ENCODE data around the gene GGN. TPM values are rescaled to one million over a fixed set of nuclear protein-coding genes. Genes with fewer than 3 reads are reported as not detected.
A peak's percentile ranks its signal among the peaks of the same experiment; 100 is the strongest.
"Not testable (repeated sequence)": the region's sequence is repeated elsewhere in the genome, so short reads cannot be mapped to it uniquely, and the experiment has no call there.

Gene GGN
- total RNA-seq, 1 donor from 2014 or later, result 0.80 TPM

- not testable (repeated sequence) for DNase-seq (ENCODE audit: low read depth)
Observed at GRCh38 chr19:38411898-38412297, 24.1 kb upstream of the GGN start.

GRCh38 chr19:38411041-38411712 is 23.3 kb upstream of the GGN start:
- no peak for DNase-seq (ENCODE audit: low read depth)

- not testable (repeated sequence) for DNase-seq (ENCODE audit: low read depth)
Observed at GRCh38 chr19:38410407-38410806, 22.6 kb upstream of the GGN start.

GRCh38 chr19:38409631-38410133 is 21.8 kb upstream of the GGN start:
- no peak for DNase-seq (ENCODE audit: low read depth)

GRCh38 chr19:38405276-38405675 is 17.4 kb upstream of the GGN start:
- no peak for DNase-seq (ENCODE audit: low read depth)

GRCh38 chr19:38404858-38405257 is 17.0 kb upstream of the GGN start:
- no peak for DNase-seq (ENCODE audit: low read depth)

GRCh38 chr19:38402967-38403674 is 15.3 kb upstream of the GGN start, which contains the start of gene FAM98C:
FAM98C (plus strand) TSS chr19:38403093; CDS start chr19:38403154, 61 bp downstream.
- DNase-seq (ENCODE audit: low read depth), result peak; percentile 84

GRCh38 chr19:38402623-38402966 is 14.8 kb upstream of the GGN start:
- DNase-seq (ENCODE audit: low read depth), result no peak

- DNase-seq (ENCODE audit: low read depth), result peak; percentile 57
Observed at GRCh38 chr19:38401148-38401547, 13.3 kb upstream of the GGN start.

- DNase-seq (ENCODE audit: low read depth), result no peak
Observed at GRCh38 chr19:38400361-38400760, 12.5 kb upstream of the GGN start.

- DNase-seq (ENCODE audit: low read depth), result no peak
Observed at GRCh38 chr19:38399537-38399936, 11.7 kb upstream of the GGN start.

GRCh38 chr19:38399081-38399480 is 11.2 kb upstream of the GGN start:
- no peak for DNase-seq (ENCODE audit: low read depth)

GRCh38 chr19:38395381-38396114 is 7.7 kb upstream of the GGN start:
- DNase-seq (ENCODE audit: low read depth), result no peak

- DNase-seq (ENCODE audit: low read depth), result no peak
Observed at GRCh38 chr19:38394488-38394887, 6.7 kb upstream of the GGN start.

GRCh38 chr19:38392707-38393308 is 5.0 kb upstream of the GGN start:
- DNase-seq (ENCODE audit: low read depth), result peak; percentile 48

GRCh38 chr19:38391911-38392464 is 4.2 kb upstream of the GGN start:
- no peak for DNase-seq (ENCODE audit: low read depth)

GRCh38 chr19:38389957-38390924 is 2.4 kb upstream of the GGN start:
- DNase-seq (ENCODE audit: low read depth), result no peak

- peak; percentile 75 for DNase-seq (ENCODE audit: low read depth)
Observed at GRCh38 chr19:38389101-38389925, 1.5 kb upstream of the GGN start.

GRCh38 chr19:38388349-38389100 is 691 bp upstream of the GGN start, which contains the start of gene SPRED3:
SPRED3 (plus strand) TSS chr19:38388697; CDS start chr19:38390303, 1,606 bp downstream.
- no peak for DNase-seq (ENCODE audit: low read depth)

All from renal cortical epithelial cell (primary cell).